Left renal pelvis (tissue), 4 donors: ENCODE results near the gene CARM1. TPM values are rescaled to one million over a fixed set of nuclear protein-coding genes. Genes with fewer than 3 reads are reported as not detected.

Source experiments
- DNase-seq, 4 donors: peaks; one replicate each; pipeline ENCODE4 v3.0.0-alpha.2; 2013; ENCODE audit warnings: low read depth in 4 of 4, low spot score in 3 of 4
- polyA plus RNA-seq, 4 donors: library from polyadenylated mRNA; unstranded; fragments of 120-200 nt; gene quantifications; one replicate each; pipeline ENCODE4 v1.2.1, GENCODE V29; 2013; ENCODE audit not compliant: insufficient read length in 4 of 4

The CARM1 gene
- polyA plus RNA-seq, 4 donors = 42.8 to 54.5 (median 48.5) TPM

- no peak for DNase-seq
Measured at GRCh38 chr19:10964903-10965302, 93.5 kb downstream of the CARM1 start.

DNA sequence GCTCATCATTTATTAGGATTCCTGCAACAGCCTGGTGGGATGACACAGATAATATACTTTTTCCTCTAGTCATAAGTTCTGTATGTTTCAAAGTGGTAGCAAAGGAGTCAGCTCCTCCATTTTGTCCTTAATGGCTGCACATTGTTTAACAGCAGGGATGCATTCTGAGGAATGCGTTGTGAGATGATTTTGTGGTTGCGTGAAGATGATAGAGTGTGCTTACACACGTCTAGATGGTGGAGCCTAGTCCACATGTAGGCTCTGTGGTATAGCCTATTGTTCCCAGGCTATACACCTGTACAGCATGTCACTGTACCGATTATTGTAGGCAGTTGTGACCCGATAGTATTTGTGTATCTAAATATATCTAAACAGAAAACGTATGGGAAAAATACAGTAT, 94.0 kb downstream of the CARM1 start:
- DNase-seq = no peak

DNA sequence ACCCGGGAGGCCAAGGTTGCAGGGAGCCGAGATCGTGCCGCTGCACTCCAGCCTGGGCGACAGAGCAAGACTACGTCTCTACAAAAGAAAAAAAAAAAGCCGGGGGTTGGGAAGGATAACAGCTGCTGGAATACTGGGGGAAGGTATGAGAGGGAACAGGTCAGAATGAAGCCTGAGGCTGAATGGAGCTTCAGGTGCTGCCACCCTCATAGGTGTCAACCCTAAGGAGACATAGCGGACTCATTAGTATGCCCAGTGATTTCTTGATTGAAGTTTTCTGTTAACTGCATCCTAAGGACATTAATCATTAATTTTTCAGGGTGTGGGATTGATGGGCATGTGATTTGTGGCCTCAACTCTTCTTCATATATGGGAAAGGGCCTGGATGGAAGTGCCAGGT, 95.5 kb downstream of the CARM1 start:
- DNase-seq = no peak

- no peak for DNase-seq
Measured at GRCh38 chr19:10968527-10969135, 97.3 kb downstream of the CARM1 start.

DNA sequence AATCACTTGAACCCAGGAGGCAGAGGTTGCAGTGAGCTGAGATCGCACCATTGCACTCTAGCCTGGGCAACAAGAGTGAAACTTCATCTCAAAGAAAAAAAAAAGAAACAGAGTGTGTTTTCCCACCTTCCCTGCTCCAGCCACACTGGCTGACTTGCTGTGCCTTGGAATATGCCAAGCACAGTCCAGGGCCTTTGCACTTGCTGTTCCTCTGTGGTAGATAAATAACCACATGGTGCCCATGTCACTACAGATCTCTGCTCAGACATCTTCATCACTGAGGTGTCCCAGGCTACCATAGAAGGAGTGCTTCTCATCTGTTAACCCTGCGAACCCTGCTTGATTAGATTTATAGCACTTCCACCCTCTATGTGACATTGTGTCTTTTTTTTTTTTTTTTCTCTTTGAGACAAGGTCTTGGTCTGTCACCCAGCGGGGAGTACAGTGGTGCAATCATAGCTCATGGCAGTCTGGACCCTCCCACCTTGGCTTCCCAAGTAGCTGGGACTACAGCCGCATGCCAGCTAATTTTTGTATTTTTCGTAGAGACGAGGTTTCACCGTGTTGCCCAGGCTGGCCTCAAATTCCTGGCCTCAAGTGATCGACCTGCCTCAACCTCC, 99.9 kb downstream of the CARM1 start:
- no peak for DNase-seq

Other genes with a start within 250 kb of the CARM1 start
- 100 to 1,000 TPM; 134 to 211 (median 197) TPM for gene SLC44A2, start 246.0 kb upstream of the CARM1 start, polyA plus RNA-seq
- gene ILF3, start 217.2 kb upstream of the CARM1 start, polyA plus RNA-seq = 100 to 1,000 TPM; 209 to 347 (median 284) TPM
- gene QTRT1, start 170.1 kb upstream of the CARM1 start, polyA plus RNA-seq = 10 to 100 TPM; 37.0 to 80.4 (median 42.7) TPM
- gene DNM2, start 153.5 kb upstream of the CARM1 start, polyA plus RNA-seq = 100 to 1,000 TPM in 3 of 4 donors, 10 to 100 TPM in 1; 68.8 to 166 (median 125) TPM
- 10 to 100 TPM; 42.8 to 57.6 (median 48.4) TPM for gene TMED1, start 35.3 kb upstream of the CARM1 start, polyA plus RNA-seq
- 1 to 10 TPM; 1.9 to 4.7 (median 2.2) TPM for gene C19orf38, start 23.1 kb upstream of the CARM1 start, polyA plus RNA-seq
- gene YIPF2, start 57.1 kb downstream of the CARM1 start, polyA plus RNA-seq = 10 to 100 TPM; 36.7 to 54.7 (median 38.9) TPM
- gene TIMM29, start 57.3 kb downstream of the CARM1 start, polyA plus RNA-seq = 10 to 100 TPM; 17.5 to 33.6 (median 26.4) TPM
- gene SMARCA4, start 89.5 kb downstream of the CARM1 start, polyA plus RNA-seq = 100 to 1,000 TPM in 3 of 4 donors, 10 to 100 TPM in 1; 75.6 to 163 (median 148) TPM
- 10 to 100 TPM; 17.9 to 26.9 (median 25.0) TPM for gene LDLR, start 217.9 kb downstream of the CARM1 start, polyA plus RNA-seq